ENCODE data around the gene SMIM36.

SMIM36 gene

GRCh38 chr17:55420776-55421178 lies 90.5 kb downstream of the SMIM36 start:
- no peak for DNase-seq (ENCODE audit: extremely low read depth, low read depth)
- TF ChIP-seq CTCF (IDR thresholded peaks at IDR 0.05; ENCODE audit: low read depth, low read length): no peak

- DNase-seq (ENCODE audit: extremely low read depth, low read depth): no peak
- no peak for TF ChIP-seq CTCF (IDR thresholded peaks at IDR 0.05; ENCODE audit: low read depth, low read length)
These were observed 91.0 kb downstream of the SMIM36 start for GRCh38 chr17:55420067-55420775.

- no peak for DNase-seq (ENCODE audit: extremely low read depth, low read depth)
- no peak for TF ChIP-seq CTCF (IDR thresholded peaks at IDR 0.05; ENCODE audit: low read depth, low read length)
These were observed 92.6 kb downstream of the SMIM36 start for GRCh38 chr17:55418369-55419268.

GRCh38 chr17:55417411-55418268 lies 93.6 kb downstream of the SMIM36 start:
- DNase-seq (ENCODE audit: extremely low read depth, low read depth): no peak
- TF ChIP-seq CTCF (IDR thresholded peaks at IDR 0.05; ENCODE audit: low read depth, low read length): no peak

GRCh38 chr17:55416470-55417052 lies 94.7 kb downstream of the SMIM36 start:
- no peak for TF ChIP-seq CTCF (IDR thresholded peaks at IDR 0.05; ENCODE audit: low read depth, low read length)
- no peak for DNase-seq (ENCODE audit: extremely low read depth, low read depth)

GRCh38 chr17:55416000-55416399 lies 95.3 kb downstream of the SMIM36 start:
- no peak for DNase-seq (ENCODE audit: extremely low read depth, low read depth)
- TF ChIP-seq CTCF (IDR thresholded peaks at IDR 0.05; ENCODE audit: low read depth, low read length): no peak

All from AG09319 (cell line).